Activated effector memory CD4-positive, alpha-beta T cell treated with Interleukin-2 at 50 U/mL for 16 hours (primary cell): Measurements from ENCODE around the gene CPNE1.

Source experiments
- DNase-seq: peaks from one replicate; pipeline ENCODE4 v3.0.0-alpha.2; 2020

Gene CPNE1

GRCh38 chr20:35652641-35653429 lies 11.9 kb downstream of the CPNE1 start:
- DNase-seq: no peak

GRCh38 chr20:35651958-35652357 lies 12.7 kb downstream of the CPNE1 start:
- DNase-seq: no peak

- DNase-seq: no peak
Measured at GRCh38 chr20:35650632-35651031, 14.1 kb downstream of the CPNE1 start.

GRCh38 chr20:35648836-35649235 lies 15.9 kb downstream of the CPNE1 start:
- no peak for DNase-seq

- no peak for DNase-seq
Measured at GRCh38 chr20:35644806-35645205, 19.9 kb downstream of the CPNE1 start.

GRCh38 chr20:35643045-35643444 lies 21.7 kb downstream of the CPNE1 start:
- no peak for DNase-seq

GRCh38 chr20:35641743-35642142 lies 23.0 kb downstream of the CPNE1 start:
- DNase-seq: no peak

- no peak for DNase-seq
Measured at GRCh38 chr20:35640724-35641123, 24.0 kb downstream of the CPNE1 start.

GRCh38 chr20:35638751-35639150 lies 25.9 kb downstream of the CPNE1 start:
- no peak for DNase-seq

- no peak for DNase-seq
Measured at GRCh38 chr20:35637276-35637675, 27.4 kb downstream of the CPNE1 start.

GRCh38 chr20:35636095-35636494 lies 28.6 kb downstream of the CPNE1 start:
- DNase-seq: no peak

GRCh38 chr20:35635652-35636051 lies 29.0 kb downstream of the CPNE1 start:
- DNase-seq: no peak

GRCh38 chr20:35632539-35633115 lies 32.1 kb downstream of the CPNE1 start:
- DNase-seq: no peak

- DNase-seq: no peak
Measured at GRCh38 chr20:35630636-35631035, 34.1 kb downstream of the CPNE1 start.

GRCh38 chr20:35629427-35630145 lies 35.1 kb downstream of the CPNE1 start:
- no peak for DNase-seq

- no peak for DNase-seq
Measured at GRCh38 chr20:35627121-35627520, 37.6 kb downstream of the CPNE1 start.

GRCh38 chr20:35626386-35627001 lies 38.2 kb downstream of the CPNE1 start:
- DNase-seq: no peak

- DNase-seq: no peak
Measured at GRCh38 chr20:35625584-35626385, 38.9 kb downstream of the CPNE1 start.

- DNase-seq: no peak
Measured at GRCh38 chr20:35621560-35621946, 43.1 kb downstream of the CPNE1 start.

- no peak for DNase-seq
Measured at GRCh38 chr20:35620818-35621559, 43.7 kb downstream of the CPNE1 start.

GRCh38 chr20:35619196-35620095 lies 45.3 kb downstream of the CPNE1 start:
- DNase-seq: peak; percentile 67
